Lower leg skin (tissue), 4 donors: ENCODE data around the gene PERM1. TPM values are rescaled to one million over a fixed set of nuclear protein-coding genes. Genes with fewer than 3 reads are reported as not detected.

Source experiments
- DNase-seq, 2 donors: peaks; one replicate each; pipeline ENCODE4 v3.0.0-alpha.2; 2019; ENCODE audit warnings: low spot score in 2 of 2
- H3K4me3 ChIP-seq: fragments of 200-600 bp; sonication (generic); 2 replicates; pipeline ENCODE4 v1.5.1; 2017; ENCODE audit warnings: mild to moderate bottlenecking, low read depth; ENCODE audit not compliant: poor library complexity, severe bottlenecking
- CTCF ChIP-seq, 3 donors: fragments of 450-650 bp; IDR thresholded peaks; one replicate each; pipeline ENCODE4 v1.5.1; 2016; ENCODE audit warnings: antibody characterized with exemption in 3 of 3, mild to moderate bottlenecking in 3 of 3, moderate library complexity in 2 of 3
- POLR2A ChIP-seq, 2 donors: fragments of 450-650 bp; IDR thresholded peaks; one replicate each; pipeline ENCODE4 v1.6.1; 2016 to 2017; ENCODE audit warnings: antibody characterized with exemption in 2 of 2, mild to moderate bottlenecking in 1 of 2, moderate library complexity in 1 of 2
- WGBS, 2 donors: methylation state at CpG; one replicate each; pipeline ENCODE4 v1.1.5; 2018; 5-methylcytosine and 5-hydroxymethylcytosine counted together
- intact Hi-C: fragments of 100-400 bp; cut with DNase I; formaldehyde crosslinking; loops from one replicate; pipeline ENCODE4 v1.15.0; 2023; ENCODE audit warnings: low total_unique reads
- total RNA-seq, 4 donors: library from RNA; depleted of rRNA; stranded (reverse); fragments of >200 nt; gene quantifications; one replicate each; pipeline ENCODE4 v1.1.0, GENCODE V29; 2016

Gene PERM1
- total RNA-seq, 4 donors from 2014 or later = 0.17 to 0.46 (median 0.29) TPM; not detected in 1

- TF ChIP-seq CTCF (IDR thresholded peaks at IDR 0.05) (no peak), POLR2A (IDR thresholded peaks at IDR 0.05) (no peak)
- no peak overlapping the region for H3K4me3 ChIP-seq
- intact Hi-C loops = no loop called here
- DNase-seq = no peak
- WGBS, 2 donors = 11 to 16% methylated on average over 17 to 27 of the region's 27 CpGs
Measured at GRCh38 chr1:942864-943533, 38.9 kb downstream of the PERM1 start.

- WGBS, 2 donors = 2% methylated on average over 46 of the region's 48 CpGs; no CpG with 5 or more reads in 1 of the 2 donors
- no peak overlapping the region for H3K4me3 ChIP-seq
- intact Hi-C loops = no loop called here
- no peak for TF ChIP-seq POLR2A (IDR thresholded peaks at IDR 0.05)
- no peak for TF ChIP-seq CTCF (IDR thresholded peaks at IDR 0.05)
- DNase-seq = no peak
Measured at GRCh38 chr1:942411-942821, 39.5 kb downstream of the PERM1 start.

- WGBS, 2 donors = 0 to 1% methylated on average over 3 to 67 of the region's 98 CpGs
- DNase-seq = no peak
- intact Hi-C loops = no loop called here
- H3K4me3 ChIP-seq = peak overlapping the region; percentile 16
- TF ChIP-seq POLR2A (IDR thresholded peaks at IDR 0.05) (no peak), CTCF (IDR thresholded peaks at IDR 0.05) (no peak)
Measured at GRCh38 chr1:941588-942383, 40.1 kb downstream of the PERM1 start.

DNA sequence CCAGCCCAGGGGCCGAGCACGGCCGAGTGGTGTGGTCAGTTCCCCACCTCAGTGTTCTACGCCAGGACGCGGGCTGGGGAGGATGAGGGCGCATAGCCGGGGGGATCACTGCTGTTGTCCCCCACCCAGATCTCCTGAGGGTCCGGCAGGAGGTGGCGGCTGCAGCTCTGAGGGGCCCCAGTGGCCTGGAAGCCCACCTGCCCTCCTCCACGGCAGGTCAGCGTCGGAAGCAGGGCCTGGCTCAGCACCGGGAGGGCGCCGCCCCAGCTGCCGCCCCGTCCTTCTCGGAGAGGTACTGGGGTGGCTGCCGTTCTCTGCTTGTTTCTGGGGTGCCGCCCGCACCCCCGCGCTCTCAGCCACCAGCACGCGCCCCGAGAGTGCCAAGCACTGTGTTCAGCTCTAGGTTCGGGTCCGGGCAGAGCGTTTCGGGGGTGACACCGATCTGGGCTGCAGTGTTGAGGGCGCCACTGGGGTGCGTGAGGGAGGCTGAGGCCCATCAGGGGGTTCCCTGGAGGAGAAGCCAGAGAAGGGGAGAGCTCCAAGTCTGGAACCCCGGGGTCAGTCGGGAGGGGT lies 40.8 kb downstream of the PERM1 start:
- H3K4me3 ChIP-seq = no peak overlapping the region
- WGBS, 2 donors = 0 to 2% methylated on average over 5 to 19 of the region's 36 CpGs
- no peak for DNase-seq
- intact Hi-C loops = no loop called here
- TF ChIP-seq CTCF (IDR thresholded peaks at IDR 0.05) (no peak), POLR2A (IDR thresholded peaks at IDR 0.05) (no peak)

- no peak for DNase-seq
- no peak overlapping the region for H3K4me3 ChIP-seq
- TF ChIP-seq CTCF (IDR thresholded peaks at IDR 0.05) (no peak), POLR2A (IDR thresholded peaks at IDR 0.05) (no peak)
- WGBS, 2 donors = 0% methylated on average over 27 to 70 of the region's 86 CpGs
- intact Hi-C loops = no loop called here
Measured at GRCh38 chr1:940107-941014, 41.5 kb downstream of the PERM1 start.
